NCI-H2196 (cell line): ENCODE measurements around the gene GIMAP1.

Source experiments
- DNase-seq: peaks from one replicate; lab custom pipeline; 2025; ENCODE audit not compliant: unreplicated experiment; lab: John Stamatoyannopoulos, UW

Gene GIMAP1

GRCh38 chr7:150745876-150746275 is 29.5 kb downstream of the GIMAP1 start:
- no peak for DNase-seq

GRCh38 chr7:150746921-150747320 is 30.5 kb downstream of the GIMAP1 start:
- DNase-seq = no peak

- DNase-seq = no peak
These were observed 32.0 kb downstream of the GIMAP1 start for GRCh38 chr7:150748376-150748775.

DNA sequence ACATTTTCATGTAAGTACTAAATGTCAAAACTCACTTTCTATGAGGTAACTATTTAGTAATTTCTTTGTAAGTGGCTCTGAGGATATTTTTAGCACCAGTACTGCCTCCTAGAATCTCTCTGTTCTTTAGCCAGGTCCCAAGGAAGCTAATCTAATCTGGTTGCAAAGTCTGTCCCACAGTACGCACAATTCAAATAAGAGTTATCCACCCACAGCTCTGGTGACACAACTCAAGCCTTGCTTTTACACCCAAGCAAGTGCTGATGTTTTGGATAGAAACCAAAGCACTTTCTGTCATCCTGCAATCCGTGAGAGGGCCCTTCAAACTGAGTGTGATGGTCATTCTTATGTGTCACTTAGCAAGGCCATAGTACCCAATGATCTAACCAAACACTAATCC is 35.3 kb downstream of the GIMAP1 start:
- DNase-seq = no peak

- DNase-seq = no peak
These were observed 36.8 kb downstream of the GIMAP1 start for GRCh38 chr7:150753239-150753638.

DNA sequence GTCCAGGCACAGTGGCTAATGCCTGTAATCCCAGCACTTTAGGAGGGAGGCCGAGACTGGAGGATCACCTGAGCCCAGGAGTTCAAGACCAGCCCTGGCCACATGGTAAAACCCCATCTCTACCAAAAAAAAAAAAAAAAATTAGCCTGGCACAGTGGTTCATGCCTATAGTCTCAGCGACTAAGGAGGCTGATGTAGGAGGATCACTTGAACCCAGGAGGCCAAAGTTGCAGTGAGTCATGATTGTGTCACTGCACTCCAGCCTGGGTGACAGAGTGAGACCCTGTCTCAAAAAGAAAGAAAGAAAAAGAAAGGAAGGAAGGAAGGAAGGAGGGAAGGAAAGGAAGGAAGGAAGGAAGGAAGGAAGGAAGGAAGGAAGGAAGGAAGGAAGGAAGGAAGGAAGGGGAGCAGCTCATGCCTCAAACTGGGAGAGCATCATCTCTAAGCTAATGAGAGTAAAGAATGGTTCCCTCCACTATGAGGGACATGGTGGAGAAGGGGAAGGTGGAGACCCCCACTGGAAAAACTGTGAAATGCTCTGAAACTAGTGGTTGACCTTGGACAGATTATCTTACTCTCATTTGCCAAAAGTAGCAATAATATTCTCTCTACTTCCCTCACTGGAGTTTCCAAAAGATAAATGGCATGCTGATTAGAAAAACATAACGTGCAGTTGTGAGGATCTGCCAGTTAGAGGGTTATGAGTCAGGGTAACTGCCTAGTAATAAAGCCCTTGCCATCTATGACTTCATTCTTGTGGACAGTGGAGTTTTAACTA is 37.6 kb downstream of the GIMAP1 start:
- DNase-seq = no peak

DNA sequence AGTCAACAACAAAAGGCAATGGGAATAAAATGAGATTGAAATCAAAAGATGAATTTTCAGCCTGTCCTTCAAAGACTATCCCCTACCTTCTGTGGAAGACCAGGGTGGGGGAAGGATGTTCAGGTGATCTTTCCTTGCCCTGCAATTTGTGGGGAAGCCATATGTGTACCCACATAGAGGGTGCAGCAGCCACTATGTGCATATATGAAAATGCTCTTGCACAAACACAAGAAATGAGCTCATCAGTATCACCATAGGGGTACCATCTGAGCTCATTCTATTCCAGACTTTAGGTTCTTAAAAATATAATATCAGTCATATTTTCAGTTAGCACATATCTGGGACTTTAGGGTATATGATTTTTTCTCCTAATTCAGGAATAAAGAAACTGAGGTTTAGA is 38.5 kb downstream of the GIMAP1 start:
- DNase-seq = no peak

DNA sequence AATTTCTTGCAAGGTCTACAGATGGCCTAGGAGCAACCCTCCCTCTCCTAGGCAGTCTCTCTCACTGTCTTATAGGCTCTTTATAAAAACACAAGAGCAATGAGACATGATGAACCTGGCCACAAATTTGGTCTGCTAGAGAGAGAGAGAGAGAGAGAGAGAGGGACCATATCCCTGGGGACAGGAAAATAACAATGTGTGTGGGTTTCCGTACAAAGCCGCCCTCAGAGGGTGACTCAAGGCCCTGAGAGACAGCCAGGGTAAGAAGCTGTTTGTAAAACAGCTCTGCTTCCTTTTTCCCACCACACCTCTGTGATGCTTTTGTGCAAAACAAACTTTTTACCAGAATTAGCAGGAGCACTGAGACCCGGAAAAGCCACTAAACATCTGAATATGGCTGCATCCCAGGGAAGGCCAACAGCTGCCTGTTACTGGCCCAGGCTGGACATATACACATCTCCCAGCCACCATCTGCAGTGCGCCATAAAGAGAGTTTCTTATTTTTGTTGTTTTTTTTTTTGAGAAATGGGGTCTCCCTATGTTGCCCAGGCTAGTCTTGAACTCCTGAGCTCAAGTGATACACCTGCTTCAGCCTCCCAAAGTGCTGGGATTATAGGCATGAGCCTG is 39.2 kb downstream of the GIMAP1 start:
- no peak for DNase-seq

GRCh38 chr7:150756166-150756565 is 39.8 kb downstream of the GIMAP1 start:
- no peak for DNase-seq

- no peak for DNase-seq
These were observed 40.4 kb downstream of the GIMAP1 start for GRCh38 chr7:150756858-150757257.

DNA sequence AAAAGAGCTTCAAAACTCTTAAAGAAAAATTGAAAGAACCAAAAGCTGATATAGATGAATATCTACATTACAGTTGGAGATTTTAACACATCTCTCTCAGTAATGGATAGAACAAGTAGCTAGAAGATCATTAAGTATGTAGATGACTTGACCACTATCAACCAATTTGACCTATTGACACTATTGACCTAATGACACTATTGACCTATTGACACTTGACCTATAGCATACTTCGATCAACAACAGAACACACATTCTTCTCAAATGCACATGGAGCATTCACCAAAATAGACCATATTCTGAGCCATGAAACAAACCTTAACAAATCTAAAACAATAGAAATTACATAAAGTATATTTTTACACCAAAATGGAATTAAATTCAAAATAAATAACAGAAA is 43.1 kb downstream of the GIMAP1 start:
- no peak for DNase-seq

GRCh38 chr7:150766334-150766709 is 49.9 kb downstream of the GIMAP1 start:
- DNase-seq = no peak

GRCh38 chr7:150769768-150770167 is 53.4 kb downstream of the GIMAP1 start:
- DNase-seq = no peak
